NCI-H146 treated with DMSO at 0.1 percent for 48 hours (cell line): ENCODE results near the gene METTL24.
"Not testable (repeated sequence)": the region's sequence is repeated elsewhere in the genome, so short reads cannot be mapped to it uniquely, and the experiment has no call there.

Experiments
- DNase-seq: peaks from one replicate; lab custom pipeline; 2025; ENCODE audit not compliant: unreplicated experiment; lab: John Stamatoyannopoulos, UW

Gene METTL24

DNA sequence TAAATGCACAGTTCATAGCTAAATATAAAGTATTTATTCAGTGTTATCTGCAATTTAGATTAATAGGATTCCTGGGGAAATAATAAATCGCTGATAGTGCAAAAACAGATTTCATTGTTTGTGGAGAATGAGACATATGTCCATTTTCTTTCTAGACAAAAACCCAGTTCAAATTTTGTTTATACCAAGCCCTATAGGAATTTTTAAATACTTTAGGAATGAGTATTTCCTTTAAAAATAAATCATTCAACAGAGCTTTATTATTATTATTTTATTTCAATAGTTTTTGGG lies 86.5 kb downstream of the METTL24 start:
- no peak for DNase-seq

DNA sequence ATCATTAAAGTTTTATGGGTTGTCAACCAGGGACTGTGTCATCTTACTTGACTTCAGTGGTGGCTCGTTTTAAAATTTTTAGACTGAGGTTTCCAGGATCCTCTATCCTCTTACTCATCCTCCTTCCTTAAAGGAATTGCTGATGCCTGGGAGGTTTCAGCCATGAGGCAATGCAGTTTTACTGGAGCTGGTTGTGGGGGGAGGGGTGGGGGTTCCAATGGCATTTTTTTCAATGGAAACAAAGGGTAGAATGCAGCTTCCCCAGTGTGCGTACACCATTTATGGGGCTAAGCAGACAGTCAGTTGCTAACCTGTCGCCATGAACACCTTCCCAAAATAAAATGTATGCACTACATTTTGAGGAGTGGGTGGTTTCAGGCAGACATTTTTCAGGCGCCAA lies 88.0 kb downstream of the METTL24 start:
- no peak for DNase-seq

DNA sequence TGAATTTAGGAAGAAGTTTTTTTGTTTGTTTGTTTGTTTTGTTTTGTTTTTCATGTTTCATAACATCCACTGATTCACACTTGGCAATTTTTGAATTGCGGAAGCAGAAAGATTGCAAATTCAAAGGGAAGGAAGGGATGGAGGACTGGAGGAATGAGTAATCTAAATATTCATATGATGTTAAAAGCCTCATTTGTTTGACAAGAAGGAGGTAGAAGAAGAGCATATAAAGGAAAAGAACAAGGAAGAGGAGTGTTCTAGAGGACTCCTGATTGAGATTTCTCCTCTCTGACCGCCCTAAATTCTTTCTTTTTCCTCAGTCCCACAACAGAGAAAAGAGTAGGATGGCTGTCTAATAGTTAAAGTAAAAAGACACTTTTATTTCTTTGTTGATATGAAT lies 88.5 kb downstream of the METTL24 start:
- no peak for DNase-seq

DNA sequence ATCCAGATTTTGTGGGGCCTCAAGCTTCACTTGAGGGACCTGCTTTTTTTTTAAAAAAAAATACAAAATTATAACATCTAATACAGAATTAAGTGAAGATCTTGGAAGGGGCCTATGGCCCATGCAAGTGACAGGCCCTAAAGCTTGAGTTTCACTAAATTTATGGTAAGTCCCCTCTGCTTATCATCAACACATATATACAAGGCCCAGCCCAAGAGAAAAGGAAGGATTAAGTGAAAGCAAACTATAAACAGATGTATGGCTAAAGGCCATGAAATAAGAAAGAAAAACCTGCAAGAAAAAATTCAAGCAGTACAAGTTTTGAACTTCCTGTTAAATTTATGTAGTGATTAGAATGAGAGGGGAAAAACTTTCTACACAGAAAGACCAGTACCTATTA lies 91.2 kb downstream of the METTL24 start:
- no peak for DNase-seq

DNA sequence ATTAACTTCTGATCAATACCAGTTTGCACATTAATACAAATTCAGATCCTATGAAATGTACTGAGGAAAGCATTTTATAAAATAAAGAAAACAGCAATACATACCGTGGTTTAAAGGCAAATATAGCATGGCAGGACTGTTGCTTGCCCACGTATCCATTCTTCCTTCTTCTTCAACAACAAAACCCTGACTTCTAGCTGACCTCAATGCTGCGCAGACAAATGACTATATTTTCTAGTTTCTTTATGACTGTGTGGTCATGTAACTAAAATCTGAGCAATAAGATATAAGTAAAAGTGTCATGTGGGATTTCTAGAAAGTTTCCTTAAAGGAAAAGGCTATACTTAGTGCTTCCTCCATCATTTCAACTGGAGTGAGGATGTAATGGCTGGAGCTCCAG lies 92.9 kb downstream of the METTL24 start:
- DNase-seq = no peak

DNA sequence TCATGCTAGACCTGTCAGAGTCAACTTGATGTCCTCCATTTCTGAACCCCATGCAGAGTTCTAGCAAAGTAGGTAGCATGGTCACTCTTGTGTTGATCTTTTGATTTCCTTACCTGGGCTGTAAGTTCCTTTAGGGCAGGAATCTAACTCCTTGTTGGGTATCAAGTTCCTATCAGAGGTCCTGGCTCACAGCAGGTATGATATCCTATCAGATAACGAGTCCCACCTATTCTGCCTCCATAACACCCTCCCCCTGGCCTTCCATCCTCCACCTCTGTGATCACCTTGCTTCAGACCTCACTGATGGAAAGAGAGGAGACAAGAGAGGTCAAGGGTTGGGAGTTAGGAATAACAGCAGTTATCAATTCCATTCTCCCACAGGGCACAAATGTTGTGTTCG lies 101.8 kb downstream of the METTL24 start:
- DNase-seq = no peak

DNA sequence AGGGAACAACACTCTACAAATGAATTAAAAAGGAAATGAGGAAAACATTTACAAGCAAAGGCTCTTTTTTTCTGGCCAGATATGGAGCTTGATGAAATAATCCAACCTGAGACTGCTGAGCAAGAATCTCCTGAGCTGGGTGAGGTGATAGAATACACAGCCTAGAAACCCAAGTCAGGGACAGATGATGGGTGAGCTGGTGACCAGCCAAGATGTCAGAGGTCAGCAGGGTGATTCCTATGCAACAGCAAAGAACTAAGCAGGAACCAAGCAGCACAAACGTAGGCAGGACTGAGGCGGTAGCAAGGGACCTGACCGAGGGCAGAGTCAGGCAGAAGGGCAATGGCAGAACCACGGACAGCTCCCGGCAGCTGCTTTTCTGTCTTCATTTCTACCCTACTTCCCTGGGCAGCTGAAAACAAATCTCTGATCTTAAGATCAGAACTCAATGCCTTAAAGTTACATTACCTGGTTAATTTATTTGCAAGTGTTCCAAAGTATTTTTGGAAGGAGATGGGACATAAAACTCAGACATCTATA lies 102.9 kb downstream of the METTL24 start:
- no peak for DNase-seq

DNA sequence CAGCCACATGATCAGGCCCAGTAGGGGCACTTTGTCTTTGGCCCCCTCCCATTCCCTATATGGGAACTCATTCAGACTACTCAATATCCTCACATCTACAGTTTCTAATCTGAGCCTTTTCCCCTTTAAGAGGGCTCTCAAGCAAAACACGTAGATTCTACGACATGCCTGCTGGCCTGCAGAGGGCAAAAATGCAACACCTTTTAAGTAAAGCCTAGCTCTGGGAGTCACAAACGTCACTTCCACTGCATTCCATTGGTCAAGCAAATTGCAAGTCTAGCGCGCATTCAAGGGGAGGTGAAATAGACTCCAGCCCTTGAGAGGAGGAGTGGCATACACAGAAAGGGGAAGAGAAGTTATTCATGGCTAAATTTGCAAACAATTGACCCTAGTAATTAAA lies 107.3 kb downstream of the METTL24 start:
- no peak for DNase-seq

DNA sequence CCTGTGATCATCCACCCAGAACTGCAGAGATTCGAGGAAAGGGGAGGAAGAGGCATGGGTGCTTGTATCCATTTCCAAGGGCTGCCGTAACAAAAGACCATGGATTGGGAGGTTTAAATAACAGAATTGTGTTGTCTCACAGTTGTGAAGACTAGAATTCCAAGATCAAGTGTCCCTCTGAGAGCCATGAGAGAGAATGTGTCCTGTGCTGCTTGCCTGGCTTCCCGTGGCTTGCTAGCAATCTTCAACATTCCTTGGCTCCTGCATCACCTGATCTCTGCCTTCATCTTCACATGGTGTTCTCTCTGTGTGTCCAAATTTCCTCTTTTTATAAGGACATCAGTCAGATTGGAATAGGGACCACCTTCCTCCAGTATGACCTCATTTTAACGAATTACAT lies 108.1 kb downstream of the METTL24 start:
- no peak for DNase-seq

DNA sequence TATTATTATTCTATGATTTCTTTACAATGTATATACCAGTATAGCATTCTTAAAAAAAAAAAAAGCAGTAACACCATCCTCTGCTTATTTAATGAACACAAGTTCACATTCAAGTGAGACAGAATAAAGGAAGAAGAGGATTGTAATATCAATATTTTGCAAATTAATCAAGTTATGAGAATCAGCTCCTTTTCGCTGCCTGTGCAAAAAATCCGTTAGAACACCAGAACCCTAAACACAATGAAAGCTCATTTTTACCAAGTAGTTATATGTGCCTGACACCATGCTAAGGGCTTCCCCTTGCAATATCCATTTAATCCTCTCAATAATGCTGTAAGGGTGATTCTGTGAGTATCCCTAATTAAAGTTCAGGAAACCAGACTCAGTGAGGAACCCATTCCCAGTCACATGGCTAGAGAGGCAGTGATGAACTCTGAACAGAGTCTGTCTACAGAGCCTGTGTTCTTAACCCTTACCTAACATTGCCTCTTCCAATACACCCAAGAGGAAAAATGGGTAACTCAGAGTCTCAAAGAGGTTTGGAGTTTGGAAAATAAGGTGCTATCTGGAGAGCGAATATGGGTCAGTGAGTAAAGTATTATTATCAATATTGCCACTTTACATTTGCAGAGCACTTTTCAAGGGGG lies 111.1 kb downstream of the METTL24 start:
- DNase-seq = no peak

DNA sequence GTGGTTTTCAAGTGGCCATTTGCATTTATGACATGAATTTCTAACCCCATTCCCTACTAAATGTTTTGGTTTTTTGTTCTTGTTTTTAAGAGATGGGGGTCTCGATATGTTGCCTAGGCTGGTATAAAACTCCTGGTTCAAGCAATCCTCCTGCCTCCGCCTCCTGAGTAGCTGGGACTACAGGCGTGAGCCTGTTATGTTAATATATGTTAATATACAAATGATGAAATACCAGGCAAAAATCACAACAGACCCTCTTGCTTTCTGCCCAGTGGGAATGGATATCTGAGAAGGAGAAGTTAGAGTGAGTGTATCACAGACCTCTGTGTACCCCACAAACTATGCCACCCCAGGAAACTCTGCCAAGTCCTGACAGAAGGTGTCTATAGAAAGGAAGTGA lies 111.8 kb downstream of the METTL24 start:
- no peak for DNase-seq

DNA sequence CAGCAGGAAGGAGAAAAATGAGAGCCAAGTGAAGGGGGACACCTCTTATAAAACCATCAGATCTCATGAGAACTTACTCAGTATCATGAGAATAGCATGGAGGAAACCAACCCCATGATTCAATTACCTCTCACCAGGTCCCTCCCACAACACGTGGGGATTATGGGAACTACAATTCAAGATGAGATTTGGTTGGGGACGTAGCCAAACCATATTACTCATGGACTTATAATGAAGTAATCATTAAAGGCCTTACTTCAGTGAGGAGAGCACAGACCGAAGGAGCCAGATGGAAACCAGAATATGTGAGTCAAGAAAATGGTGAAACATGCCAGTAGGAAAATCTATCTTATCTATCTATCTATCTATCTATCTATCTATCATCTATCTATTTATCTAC lies 113.5 kb downstream of the METTL24 start:
- DNase-seq = not testable (repeated sequence)

DNA sequence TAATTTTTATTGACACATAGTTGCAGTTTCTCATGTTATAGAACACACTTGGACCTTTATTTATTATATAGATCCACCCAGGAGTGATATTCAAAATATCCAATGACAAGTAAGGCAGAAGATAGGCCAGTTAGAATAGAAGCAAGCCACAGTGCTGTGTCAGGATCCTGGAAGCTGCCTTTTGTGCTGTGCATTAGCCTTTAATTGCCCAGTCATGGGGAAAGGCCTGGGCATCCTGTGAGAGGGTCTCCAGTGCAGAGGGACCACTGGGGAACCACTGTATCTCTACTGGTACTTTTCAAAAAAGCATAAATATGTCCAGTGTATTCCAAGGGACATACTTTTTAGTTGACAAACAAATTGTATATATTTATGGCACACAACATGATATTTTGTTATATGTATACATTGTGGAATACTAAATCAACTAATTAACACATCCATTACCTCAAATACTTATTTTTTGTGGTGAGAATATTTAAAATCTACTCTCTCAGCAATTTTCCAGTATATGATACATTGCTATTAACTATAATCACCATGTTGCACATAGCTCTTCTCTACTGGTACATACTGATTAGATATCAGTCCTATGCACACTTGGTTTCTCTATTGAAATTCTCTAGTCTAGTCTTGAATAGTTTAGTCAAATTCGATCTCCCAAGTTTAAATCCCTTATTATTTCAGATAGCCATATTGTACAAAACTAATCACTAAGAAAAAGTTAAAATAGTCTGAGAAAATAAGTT lies 118.4 kb downstream of the METTL24 start:
- no peak for DNase-seq

DNA sequence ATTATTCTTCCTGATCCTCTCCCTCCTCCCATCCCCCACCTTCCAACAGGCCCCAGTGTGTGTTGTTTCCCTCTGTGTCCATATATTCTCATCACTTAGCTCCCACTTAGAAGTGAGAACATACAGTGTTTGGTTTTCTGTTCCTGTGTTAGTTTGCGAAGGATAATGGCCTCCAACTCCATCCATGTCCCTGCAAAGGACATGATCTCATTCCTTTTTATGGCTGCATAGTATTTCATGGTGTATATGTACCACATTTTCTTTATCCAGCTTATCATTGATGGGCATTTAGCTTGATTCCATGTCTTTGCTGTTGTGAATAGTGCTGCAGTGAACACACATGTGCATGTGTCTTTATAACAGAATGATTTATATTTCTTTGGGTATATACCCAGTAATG lies 122.1 kb downstream of the METTL24 start:
- not testable (repeated sequence) for DNase-seq

DNA sequence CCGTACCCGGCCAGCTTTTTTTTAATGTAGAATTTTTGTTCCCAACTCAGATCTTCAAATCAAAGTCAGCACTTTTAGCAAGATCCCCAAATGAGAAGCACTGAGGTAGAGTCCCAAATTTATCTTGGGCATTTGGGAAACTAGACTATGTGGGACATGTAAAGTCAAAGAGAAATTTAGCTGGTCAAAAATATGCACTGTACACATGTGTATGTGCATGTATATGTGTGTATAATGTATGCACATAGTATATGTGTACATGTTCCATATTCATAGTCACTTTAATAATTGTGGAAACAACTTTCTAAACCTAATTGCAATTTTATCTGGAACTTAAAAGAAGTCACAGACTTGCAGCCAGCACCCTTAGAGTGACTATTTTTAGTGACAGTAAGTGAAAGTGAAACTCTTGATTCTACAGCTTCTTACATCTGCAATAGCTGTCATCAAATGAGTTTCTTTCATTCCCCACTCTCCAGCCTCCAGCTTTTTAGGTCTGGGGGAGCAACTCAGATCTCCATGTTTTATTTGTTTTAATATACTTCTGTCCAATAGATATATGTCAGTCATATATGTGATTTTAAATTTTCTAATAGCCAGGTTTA lies 124.3 kb downstream of the METTL24 start:
- DNase-seq = no peak

DNA sequence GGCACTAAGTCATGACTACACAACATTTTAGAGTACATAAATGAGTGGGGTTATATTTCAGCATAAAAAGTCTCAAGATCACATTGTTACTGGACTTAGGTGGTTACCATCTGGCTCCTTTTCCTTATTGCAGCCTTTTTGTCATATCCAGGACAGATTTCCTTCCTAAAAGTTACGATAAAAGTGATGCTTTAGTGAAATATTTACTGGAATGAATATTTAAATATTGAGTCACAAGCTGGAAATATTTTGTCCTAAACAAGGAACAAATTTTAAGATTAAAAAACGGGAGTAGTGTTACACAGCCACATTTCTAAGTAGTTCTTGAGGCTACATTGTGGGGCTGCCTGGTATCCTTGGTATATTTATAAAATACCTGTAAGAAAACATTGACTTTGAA lies 125.7 kb downstream of the METTL24 start:
- no peak for DNase-seq

DNA sequence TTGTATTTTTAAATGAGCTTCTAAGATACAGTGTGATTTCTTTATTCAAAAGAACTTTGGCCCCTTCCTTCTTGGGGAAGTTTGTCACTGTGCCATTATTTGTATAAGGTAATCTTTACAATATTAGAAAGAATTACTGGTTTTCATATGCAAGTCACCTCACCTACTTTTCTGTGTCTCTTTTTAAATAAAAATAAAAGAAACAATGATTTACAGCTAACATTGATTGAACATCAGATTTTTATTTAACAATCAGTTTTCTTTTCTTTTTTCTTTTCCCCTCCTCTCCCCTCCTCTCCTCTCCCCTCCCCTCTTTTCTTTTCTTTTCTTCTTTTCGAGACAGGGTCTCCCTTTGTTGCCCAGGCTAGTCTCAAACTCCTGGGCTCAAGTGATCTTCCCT lies 131.9 kb downstream of the METTL24 start:
- DNase-seq = no peak

DNA sequence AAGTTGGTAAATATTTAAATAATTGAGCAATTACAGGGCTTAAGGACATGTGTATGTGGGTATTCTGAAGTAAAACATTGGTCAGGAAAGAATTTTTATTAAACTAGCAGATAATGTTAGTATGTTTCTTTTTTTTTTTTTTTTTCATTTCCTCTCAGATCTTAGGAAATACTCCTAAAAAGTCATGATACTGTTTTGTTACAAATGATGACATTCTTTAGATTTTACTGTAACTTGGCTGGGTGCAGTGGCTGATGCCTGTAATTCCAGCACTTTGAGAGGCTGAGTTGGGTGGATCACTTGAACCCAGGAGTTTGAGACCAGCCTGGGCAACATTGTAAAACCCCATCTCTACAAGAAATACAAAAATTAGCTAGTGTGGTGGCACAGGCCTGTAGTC lies 136.4 kb downstream of the METTL24 start:
- no peak for DNase-seq

DNA sequence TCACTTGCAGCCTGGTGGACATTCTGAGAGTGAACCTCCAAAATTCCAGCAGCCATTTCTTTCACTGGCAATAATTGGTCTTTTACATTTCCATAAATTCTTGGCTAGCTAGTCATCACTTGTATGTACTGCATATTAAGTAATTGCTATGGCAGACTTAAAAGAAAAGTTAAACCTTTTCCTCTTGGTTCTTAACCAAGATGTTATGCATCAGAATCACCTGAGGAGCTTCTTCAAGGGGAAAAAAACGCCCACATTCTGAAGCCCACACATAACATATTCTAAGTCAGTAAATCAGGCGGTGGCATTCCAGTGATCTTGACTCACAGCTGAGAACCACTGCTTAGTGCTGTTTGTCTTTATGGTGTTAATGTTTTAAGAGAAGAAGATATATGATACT lies 140.9 kb downstream of the METTL24 start:
- DNase-seq = no peak

DNA sequence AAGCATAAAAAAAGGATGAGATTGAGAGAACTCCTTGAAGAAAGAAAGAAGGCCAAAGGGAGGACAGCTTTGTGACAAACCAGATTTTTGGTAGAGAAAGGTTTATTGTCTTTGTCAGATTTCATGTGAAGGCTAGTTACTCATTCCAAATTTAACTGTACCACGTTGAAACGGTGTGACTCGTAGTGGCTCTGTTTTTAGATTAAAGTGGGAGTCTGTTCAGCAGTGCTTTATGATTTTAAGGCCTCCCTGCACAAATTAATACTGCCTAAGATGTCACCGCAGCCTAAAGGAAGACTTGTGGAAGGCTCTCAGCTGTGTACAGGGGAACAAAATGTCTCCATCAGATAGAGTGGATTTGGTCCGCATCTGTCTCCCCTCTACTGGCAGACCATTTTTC lies 142.0 kb downstream of the METTL24 start:
- no peak for DNase-seq

DNA sequence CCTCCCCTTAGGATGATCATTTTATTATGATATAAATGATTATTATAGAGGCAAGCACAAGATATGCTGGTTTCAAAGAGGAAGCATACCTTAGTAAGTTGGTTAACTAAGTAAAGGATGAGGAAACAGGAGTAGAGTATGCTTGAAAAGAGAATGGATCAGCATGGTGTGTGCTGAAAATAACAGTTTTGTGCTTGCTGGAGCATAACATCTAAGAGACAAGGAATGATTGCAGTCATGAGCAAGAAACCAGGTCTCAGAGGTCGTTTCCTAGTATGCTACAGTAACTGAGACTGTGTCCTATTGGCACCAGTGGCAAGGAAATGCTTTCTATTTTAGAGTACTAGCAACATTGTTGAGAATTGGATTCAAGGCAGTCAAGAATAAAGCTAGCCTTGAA lies 143.8 kb downstream of the METTL24 start:
- DNase-seq = no peak

DNA sequence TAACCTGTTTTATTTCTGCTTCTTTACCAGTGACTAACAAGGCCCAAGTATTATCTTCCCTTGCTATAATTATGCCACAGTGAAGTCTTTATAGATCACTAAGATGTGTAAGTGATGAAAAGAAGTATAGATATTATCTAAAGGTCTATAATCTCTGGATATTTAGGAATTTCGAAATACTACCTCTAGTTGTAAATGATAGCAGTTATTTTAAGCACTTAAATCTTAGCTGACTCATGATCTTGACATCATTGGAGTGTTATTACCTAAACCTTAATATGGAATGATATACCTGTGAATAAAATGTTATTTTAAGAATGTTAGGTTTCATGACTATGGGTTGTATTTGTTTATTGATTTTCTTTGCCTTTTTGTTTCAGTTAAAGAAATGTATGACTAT lies 146.4 kb downstream of the METTL24 start:
- DNase-seq = no peak

DNA sequence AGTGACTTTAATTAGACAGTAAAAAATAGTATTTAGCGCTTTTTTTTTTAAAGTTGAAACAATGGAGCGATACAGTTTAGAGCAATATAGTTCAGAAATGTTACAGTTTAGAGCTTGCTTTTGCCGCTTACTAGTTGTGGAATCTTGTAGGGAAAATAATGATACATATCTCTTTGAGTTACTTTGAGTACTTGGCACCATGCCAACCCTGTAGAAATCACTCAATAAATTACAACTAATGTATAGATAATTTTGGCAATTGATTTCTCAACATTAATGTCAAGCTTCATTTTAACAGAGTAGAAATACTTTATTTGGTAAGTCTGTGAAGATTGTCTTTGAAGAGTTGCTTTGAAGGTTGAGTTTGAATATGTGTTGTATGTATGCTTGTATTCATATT lies 150.5 kb downstream of the METTL24 start:
- no peak for DNase-seq
